DND-41 (cell line): ENCODE results near the gene ITGB5.

Experiments used
- EZH2 ChIP-seq: IDR thresholded peaks from 3 replicates; pipeline ENCODE4 v1.6.1; 2012; ENCODE audit warnings: borderline replicate concordance, low read depth, mild to moderate bottlenecking, moderate library complexity, low read length, inconsistent platforms; ENCODE audit not compliant: severe bottlenecking
- TF ChIP-seq, protein P1 (sequence below): IDR thresholded peaks from 2 replicates; pipeline ENCODE4 v1.5.1; 2012; ENCODE audit warnings: borderline replicate concordance, low read length, moderate library complexity, mild to moderate bottlenecking; ENCODE audit not compliant: poor library complexity, severe bottlenecking; ENCODE audit errors: extremely low read depth

DNA sequence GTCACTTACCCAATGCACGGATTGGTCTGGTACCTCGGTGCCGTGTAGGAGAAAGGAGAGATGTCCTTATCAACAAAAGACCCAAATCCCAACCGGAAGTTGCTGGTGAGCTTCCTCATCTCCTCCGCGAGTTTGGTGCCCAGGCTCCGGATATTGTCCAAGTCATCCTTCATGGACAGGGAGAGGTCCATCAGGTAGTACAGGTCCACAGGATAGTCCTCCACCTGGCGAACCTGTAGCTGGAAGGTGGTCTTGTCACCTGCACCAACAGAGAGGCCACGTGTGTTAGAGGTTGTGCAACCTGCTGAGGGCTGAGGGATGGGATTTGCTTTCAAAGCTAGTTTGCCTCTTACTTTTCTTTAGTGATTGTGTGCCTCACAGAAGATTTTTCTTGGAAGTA, 38.9 kb downstream of the ITGB5 start:
- TF ChIP-seq, protein P1, sequence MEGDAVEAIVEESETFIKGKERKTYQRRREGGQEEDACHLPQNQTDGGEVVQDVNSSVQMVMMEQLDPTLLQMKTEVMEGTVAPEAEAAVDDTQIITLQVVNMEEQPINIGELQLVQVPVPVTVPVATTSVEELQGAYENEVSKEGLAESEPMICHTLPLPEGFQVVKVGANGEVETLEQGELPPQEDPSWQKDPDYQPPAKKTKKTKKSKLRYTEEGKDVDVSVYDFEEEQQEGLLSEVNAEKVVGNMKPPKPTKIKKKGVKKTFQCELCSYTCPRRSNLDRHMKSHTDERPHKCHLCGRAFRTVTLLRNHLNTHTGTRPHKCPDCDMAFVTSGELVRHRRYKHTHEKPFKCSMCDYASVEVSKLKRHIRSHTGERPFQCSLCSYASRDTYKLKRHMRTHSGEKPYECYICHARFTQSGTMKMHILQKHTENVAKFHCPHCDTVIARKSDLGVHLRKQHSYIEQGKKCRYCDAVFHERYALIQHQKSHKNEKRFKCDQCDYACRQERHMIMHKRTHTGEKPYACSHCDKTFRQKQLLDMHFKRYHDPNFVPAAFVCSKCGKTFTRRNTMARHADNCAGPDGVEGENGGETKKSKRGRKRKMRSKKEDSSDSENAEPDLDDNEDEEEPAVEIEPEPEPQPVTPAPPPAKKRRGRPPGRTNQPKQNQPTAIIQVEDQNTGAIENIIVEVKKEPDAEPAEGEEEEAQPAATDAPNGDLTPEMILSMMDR = no peak
- no peak for TF ChIP-seq EZH2
